Coronary artery (tissue), 2 donors: Measurements from ENCODE around the gene FOXO6.

Source experiments
- DNase-seq: peaks from one replicate; pipeline ENCODE4 v3.0.0-alpha.2; 2017; ENCODE audit warnings: low spot score
- H3K27ac ChIP-seq, 2 donors: fragments of 200-600 bp; sonication (generic); one replicate each; pipeline ENCODE4 v1.5.1; 2016 to 2019
- H3K4me3 ChIP-seq: fragments of 200-600 bp; sonication (generic); 2 replicates; pipeline ENCODE4 v1.5.1; 2016; ENCODE audit warnings: mild to moderate bottlenecking, moderate library complexity
- CTCF ChIP-seq: fragments of 200-600 bp; sonication (generic); IDR thresholded peaks from one replicate; pipeline ENCODE4 v1.5.1; 2019; ENCODE audit warnings: antibody characterized with exemption

Gene FOXO6

GRCh38 chr1:41322835-41323234 lies 38.4 kb upstream of the FOXO6 start:
- DNase-seq = no peak
- no peak for TF ChIP-seq CTCF
- Histone ChIP-seq H3K4me3 (no peak overlapping the region), H3K27ac (no peak overlapping the region)

GRCh38 chr1:41323243-41323642 lies 38.0 kb upstream of the FOXO6 start:
- DNase-seq = no peak
- H3K27ac ChIP-seq = no peak overlapping the region
- no peak for TF ChIP-seq CTCF
- no peak overlapping the region for H3K4me3 ChIP-seq

DNA sequence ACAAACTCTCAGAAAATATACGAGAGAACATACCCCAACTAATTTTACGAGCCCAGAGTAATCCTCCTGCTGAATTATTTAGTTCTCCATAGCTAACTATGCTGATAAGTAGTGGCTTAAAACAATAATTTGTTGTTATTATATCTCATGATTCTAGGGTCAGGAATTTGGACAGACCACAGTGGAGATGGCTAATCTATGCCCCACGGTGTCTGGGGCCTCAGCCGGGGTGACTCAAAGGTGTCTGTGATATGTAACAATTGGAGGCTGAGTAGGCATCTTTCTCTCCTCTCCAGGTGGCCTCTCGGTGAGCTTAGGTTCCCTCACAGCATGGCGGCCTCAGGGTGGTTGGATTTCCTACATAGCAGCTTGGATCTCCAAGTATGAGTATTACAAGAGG lies 35.4 kb upstream of the FOXO6 start:
- no peak for TF ChIP-seq CTCF
- Histone ChIP-seq H3K27ac (no peak overlapping the region), H3K4me3 (no peak overlapping the region)
- DNase-seq = no peak

GRCh38 chr1:41327383-41327999 lies 33.7 kb upstream of the FOXO6 start:
- no peak overlapping the region for H3K4me3 ChIP-seq
- no peak overlapping the region for H3K27ac ChIP-seq
- DNase-seq = no peak
- TF ChIP-seq CTCF = no peak

DNA sequence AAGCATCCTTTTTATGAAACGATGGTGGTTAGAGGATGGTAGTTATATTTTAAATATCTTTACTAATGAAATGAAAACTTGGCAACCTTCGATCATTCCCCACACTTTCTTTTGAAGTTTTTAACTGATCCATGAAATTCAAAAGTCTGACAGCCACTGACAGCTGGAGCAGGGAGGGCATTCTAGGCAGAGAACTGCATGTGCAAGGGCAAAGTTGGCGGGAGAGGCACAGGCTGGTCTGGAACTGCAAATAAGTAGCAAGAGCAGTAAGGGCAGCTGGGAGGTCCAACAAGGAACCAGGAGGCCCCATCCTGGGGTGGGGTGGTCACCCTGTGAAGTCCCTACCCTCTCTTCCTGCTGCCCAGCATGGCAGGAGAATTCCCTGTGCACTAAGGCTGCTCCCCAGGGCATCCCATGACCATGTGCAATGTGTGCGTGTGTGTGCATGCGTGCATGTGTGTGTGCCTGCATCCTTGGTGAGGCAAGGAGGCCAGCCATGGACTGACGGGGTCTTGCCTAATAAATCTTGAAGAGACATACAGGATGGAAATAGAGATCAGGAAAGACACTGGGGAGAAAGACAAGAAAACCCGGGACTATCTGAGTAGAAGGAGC lies 33.1 kb upstream of the FOXO6 start:
- no peak for DNase-seq

DNA sequence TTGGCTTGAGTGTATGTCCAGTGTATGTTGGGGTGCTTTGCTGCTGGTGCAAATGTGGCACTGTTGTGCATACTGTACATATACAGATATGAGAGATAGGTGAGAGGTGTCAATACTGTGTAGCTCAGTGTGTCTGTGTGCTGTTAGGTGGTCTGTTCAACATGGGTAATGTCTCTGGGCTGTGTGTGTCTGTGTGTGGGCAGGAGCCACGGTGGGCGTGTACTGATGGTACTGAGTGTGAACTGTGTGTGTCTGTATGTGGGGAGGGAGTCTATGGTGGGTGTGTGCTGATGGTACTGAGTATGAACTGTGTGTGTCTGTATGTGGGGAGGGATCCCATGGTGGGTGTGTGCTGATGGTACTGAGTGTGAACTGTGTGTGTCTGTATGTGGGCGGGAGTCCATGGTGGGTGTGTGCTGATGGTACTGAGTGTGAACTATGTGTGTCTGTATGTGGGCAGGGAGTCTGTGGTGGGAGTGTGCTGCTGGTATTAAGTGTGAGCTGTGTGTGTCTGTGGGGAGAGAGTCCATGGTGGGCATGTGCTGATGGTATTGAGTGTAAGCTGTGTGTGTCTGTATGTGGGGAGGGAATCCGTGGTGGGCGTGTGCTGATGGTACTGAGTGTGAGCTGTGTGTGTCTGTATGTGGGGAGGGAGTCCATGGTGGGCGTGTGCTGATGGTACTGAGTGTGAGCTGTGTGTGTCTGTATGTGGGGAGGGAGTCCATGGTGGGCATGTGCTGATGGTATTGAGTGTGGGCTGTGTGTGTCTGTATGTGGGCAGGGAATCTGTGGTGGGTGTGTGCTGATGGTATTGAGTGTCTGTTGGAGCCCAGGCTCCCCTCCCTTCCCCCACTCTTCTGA lies 32.2 kb upstream of the FOXO6 start:
- DNase-seq = no peak
- Histone ChIP-seq H3K4me3 (no peak overlapping the region), H3K27ac (no peak overlapping the region)
- TF ChIP-seq CTCF = no peak

More for the DNA sequence above, 33.1 kb upstream of the FOXO6 start:
- TF ChIP-seq CTCF = no peak
- no peak overlapping the region for H3K4me3 ChIP-seq
- no peak overlapping the region for H3K27ac ChIP-seq
